Mucosa of descending colon (tissue), 3 donors: Measurements from ENCODE around the gene PKP3. TPM values are rescaled to one million over a fixed set of nuclear protein-coding genes. Genes with fewer than 3 reads are reported as not detected.

Experiments
- ATAC-seq: fragments of 200-7000 bp; cut with Tn5 transposase; one replicate; pipeline ENCODE4 v1.9.1; 2020; ENCODE audit warnings: mild to moderate bottlenecking, moderate library complexity
- DNase-seq, 3 donors: peaks; one replicate each; pipeline ENCODE4 v3.0.0-alpha.2; 2020
- H3K36me3 ChIP-seq: fragments of 200-600 bp; one replicate; pipeline ENCODE4 v1.8.0; 2021; ENCODE audit warnings: low read depth, mild to moderate bottlenecking
- H3K4me1 ChIP-seq: fragments of 200-600 bp; one replicate; pipeline ENCODE4 v1.8.0; 2021; ENCODE audit warnings: low read depth, mild to moderate bottlenecking
- H3K4me3 ChIP-seq: fragments of 200-600 bp; one replicate; pipeline ENCODE4 v1.8.0; 2021; ENCODE audit warnings: mild to moderate bottlenecking
- H3K9me3 ChIP-seq: fragments of 200-600 bp; one replicate; pipeline ENCODE4 v1.8.0; 2021; ENCODE audit warnings: mild to moderate bottlenecking
- CTCF ChIP-seq: fragments of 200-600 bp; IDR thresholded peaks from one replicate; pipeline ENCODE4 v1.8.0; 2022; ENCODE audit warnings: antibody characterized with exemption, mild to moderate bottlenecking
- intact Hi-C, 2 donors: fragments of 100-400 bp; cut with DNase I in 1 of 2; cut with micrococcal nuclease in 1 of 2; formaldehyde crosslinking; loops; one replicate each; pipeline versions ENCODE4 v1.11.0 to v1.11.1; 2022; cut with DNase I, micrococcal nuclease
- total RNA-seq, 3 donors: library from RNA; stranded (reverse); fragmentation: NEBNext Ultra II Directional in 2 of 3; extraction: Animal tissue kit (Norgen Biotek cat#: 25700) in 2 of 3; gene quantifications; one replicate each; pipeline versions ENCODE4 v1.2.1 to v1.2.4, GENCODE V29; 2021 to 2023
- donor health status: DM: no; HTN: no; CAD: no; lungs with moderate emphysema.
- donor health status: DM: no; HTN: no; CAD: no.
- donor health status: DM: no; HTN: yes; CAD: no.

Gene PKP3
- total RNA-seq, 3 donors from 2014 or later, result 73.3 to 174 (median 143) TPM

- intact Hi-C loops, result no loop called here
These were observed 13.5 kb upstream of the PKP3 start for GRCh38 chr11:380491-380890.

GRCh38 chr11:380996-381395 is 13.0 kb upstream of the PKP3 start:
- peaks cover 3% of the 10 kb centered on the region for H3K9me3 ChIP-seq
- no peak for TF ChIP-seq CTCF
- intact Hi-C loops, result no loop called here
- peak in 1 of 3 donors; percentile 29 for DNase-seq
- no peaks in the 10 kb centered on the region for H3K4me1 ChIP-seq
- no peak overlapping the region for H3K4me3 ChIP-seq
- no peak for ATAC-seq
- no peaks in the 10 kb centered on the region for H3K36me3 ChIP-seq

More at GRCh38 chr11:380491-380890, 13.5 kb upstream of the PKP3 start:
- TF ChIP-seq CTCF, result no peak
- ATAC-seq, result no peak
- H3K4me1 ChIP-seq, result no peaks in the 10 kb centered on the region
- no peak overlapping the region for H3K4me3 ChIP-seq
- DNase-seq, result no peak
- no peaks in the 10 kb centered on the region for H3K9me3 ChIP-seq
- H3K36me3 ChIP-seq, result no peaks in the 10 kb centered on the region

- H3K36me3 ChIP-seq, result no peaks in the 10 kb centered on the region
- H3K9me3 ChIP-seq, result peaks cover 9% of the 10 kb centered on the region
- no peak for ATAC-seq
- intact Hi-C loops, result no loop called here
- no peaks in the 10 kb centered on the region for H3K4me1 ChIP-seq
- no peak for TF ChIP-seq CTCF
- H3K4me3 ChIP-seq, result no peak overlapping the region
- peak in 1 of 3 donors; percentile 44 for DNase-seq
These were observed 12.4 kb upstream of the PKP3 start for GRCh38 chr11:381501-382072.

- DNase-seq (no peak), ATAC-seq (no peak)
- TF ChIP-seq CTCF, result no peak
- H3K9me3 ChIP-seq, result peaks cover 9% of the 10 kb centered on the region
- no peaks in the 10 kb centered on the region for H3K36me3 ChIP-seq
- intact Hi-C loops, result no loop called here
- H3K4me3 ChIP-seq, result no peak overlapping the region
- no peaks in the 10 kb centered on the region for H3K4me1 ChIP-seq
These were observed 11.9 kb upstream of the PKP3 start for GRCh38 chr11:382081-382629.

GRCh38 chr11:383431-383830 is 10.6 kb upstream of the PKP3 start:
- TF ChIP-seq CTCF, result no peak
- Histone ChIP-seq H3K9me3 (peaks cover 9% of the 10 kb centered on the region), H3K36me3 (no peaks in the 10 kb centered on the region), H3K4me1 (no peaks in the 10 kb centered on the region), H3K4me3 (no peak overlapping the region)
- ATAC-seq (no peak), DNase-seq (no peak)
- intact Hi-C loops, result no loop called here
